Activated CD8-positive, alpha-beta memory T cell treated with anti-CD3 and anti-CD28 coated beads for 36 hours (primary cell): ENCODE measurements around the gene SYNGAP1. TPM values are rescaled to one million over a fixed set of nuclear protein-coding genes. Genes with fewer than 3 reads are reported as not detected.
"Not testable (repeated sequence)": the region's sequence is repeated elsewhere in the genome, so short reads cannot be mapped to it uniquely, and the experiment has no call there.

Experiments used
- CTCF ChIA-PET: fragments of 350-600 bp; sonication (Branson Sonifier 250); formaldehyde crosslinking; loops from one replicate; lab custom pipeline; 2021; ENCODE audit warnings: antibody characterized with exemption; lab: Charles Lee
- POLR2A ChIA-PET: fragments of 350-600 bp; sonication (Branson Sonifier 250); formaldehyde crosslinking; loops from one replicate; lab custom pipeline; 2021; ENCODE audit warnings: antibody characterized with exemption; lab: Charles Lee
- total RNA-seq, 2 experiments: library from RNA; stranded (reverse); gene quantifications; one replicate each; pipeline ENCODE4 v1.2.3, GENCODE V29; 2021

Gene SYNGAP1
- total RNA-seq, 2 experiments from 2014 or later: 23.8 to 24.9 TPM

DNA sequence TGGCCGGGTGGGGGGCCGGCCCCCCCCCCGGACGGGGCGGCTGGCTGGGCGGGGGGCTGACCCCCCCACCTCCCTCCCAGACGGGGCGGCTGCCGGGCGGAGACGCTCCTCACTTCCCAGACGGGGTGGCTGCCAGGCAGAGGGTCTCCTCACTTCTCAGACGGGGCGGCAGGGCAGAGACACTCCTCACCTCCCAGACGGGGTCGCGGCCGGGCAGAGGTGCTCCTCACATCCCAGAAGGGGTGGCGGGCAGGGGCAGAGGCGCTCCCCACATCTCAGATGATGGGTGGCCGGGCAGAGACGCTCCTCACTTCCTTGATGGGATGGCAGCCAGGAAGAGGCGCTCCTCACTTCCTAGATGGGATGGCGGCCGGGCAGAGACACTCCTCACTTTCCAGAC is 65.8 kb downstream of the SYNGAP1 start:
- POLR2A ChIA-PET, CTCF ChIA-PET: not testable (repeated sequence)

DNA sequence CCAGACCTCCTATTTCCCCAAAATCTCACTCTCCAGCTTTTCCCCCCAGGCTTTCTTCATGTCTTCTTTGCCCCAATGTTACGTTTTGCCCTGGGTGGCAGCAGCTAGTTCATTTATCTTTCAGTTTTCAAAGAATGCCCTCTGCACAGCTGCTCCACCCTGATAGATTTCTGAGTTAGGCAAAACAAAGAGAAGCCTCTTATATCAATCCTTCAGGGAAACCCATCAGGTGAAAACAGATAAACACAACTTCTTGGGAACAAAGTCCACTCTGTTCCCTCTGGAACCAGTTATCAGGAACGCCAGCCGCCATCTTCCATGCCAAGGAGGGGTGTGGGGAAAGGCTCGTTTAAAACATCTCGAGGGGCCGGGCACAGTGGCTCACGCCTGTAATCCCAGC is 68.5 kb downstream of the SYNGAP1 start:
- ChIA-PET POLR2A (no interaction called here), CTCF (no interaction called here)

DNA sequence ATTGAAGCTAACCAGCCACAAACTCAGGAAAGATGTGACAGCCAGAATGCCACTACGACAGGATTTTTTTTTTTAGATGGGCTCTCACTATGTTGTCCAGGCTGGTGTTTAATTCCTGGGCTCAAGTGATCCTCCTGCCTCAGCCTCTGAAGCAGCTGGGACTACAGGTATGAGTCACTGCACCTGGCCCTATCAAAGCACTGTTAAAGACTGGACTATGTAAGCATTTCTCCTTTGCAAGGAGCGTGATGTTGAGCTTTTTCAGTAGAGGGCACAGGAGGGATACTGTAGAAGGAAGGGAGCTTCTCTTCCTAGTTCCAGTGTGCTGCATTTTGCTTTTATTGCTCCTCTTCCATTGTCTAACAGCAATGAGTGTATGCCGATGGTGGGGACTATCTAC is 70.3 kb downstream of the SYNGAP1 start:
- CTCF ChIA-PET: interaction anchor here (0.8 kb wide), 1 partner anchor 65 kb away, joined by 3 read pairs; no protein-coding TSS in a partner anchor
- POLR2A ChIA-PET: no interaction called here

DNA sequence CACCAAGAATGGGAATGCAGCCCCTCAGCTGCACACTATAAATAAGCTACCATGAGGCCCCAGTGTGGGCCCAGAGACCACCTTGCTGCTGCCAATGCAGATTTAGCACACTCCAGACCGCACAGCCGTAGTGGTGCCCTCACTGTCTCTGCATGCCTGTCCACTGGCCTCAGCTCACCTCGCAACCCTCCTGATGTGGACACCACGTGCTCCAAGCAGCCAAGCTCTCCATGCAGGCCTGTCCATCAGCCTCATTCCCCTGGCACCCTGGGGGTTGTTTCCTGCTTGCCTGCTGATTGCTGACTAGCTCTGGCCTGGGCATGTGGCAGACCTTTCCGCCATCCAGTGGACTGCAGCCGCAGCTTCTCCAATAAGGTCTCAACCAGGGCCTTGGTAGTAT is 70.8 kb downstream of the SYNGAP1 start:
- POLR2A ChIA-PET: no interaction called here
- CTCF ChIA-PET: interaction anchor here (0.8 kb wide), 1 partner anchor 66 kb away, joined by 3 read pairs; no protein-coding TSS in a partner anchor

DNA sequence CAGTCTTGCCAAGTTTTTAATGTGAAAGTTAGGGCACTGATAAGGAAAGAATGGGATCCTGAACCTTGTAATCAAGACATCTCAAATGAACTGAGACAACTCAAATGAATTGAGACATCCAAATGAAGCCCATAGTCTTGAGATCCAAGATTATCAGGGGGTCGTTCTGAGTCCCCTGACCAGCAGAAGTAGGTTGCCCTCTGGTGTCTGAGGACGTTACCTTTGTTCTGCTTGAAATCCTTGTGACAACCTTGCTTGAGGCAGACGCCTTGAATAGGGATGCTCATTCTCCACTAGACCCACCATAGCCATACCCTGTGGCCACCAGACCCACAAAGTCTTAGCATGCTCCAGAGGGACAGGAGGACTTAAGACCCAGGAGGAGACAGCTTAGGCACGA is 72.2 kb downstream of the SYNGAP1 start:
- CTCF ChIA-PET: no interaction called here

DNA sequence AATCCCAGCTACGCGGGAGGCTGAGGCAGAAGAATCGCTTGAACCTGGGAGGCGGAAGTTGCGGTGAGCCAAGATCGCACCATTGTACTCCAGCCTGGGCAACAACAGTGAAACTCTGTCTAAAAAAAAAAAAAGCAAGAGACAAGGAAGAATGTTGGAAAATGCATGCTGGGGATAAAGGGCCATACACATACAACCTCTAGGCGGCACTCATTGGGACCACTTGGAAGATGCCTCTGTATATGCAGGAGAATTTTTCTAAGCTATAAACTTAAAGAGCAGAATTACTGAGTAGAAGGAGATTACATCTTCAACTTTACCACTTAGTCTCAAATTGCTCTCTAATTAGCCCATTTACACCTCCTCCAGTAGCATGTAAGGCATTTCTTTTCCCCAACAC is 77.3 kb downstream of the SYNGAP1 start:
- CTCF ChIA-PET: interaction anchor here (0.6 kb wide), 1 partner anchor 72 kb away, joined by 3 read pairs; no protein-coding TSS in a partner anchor
- POLR2A ChIA-PET: no interaction called here

More for the DNA sequence above, 72.2 kb downstream of the SYNGAP1 start:
- POLR2A ChIA-PET: no interaction called here

DNA sequence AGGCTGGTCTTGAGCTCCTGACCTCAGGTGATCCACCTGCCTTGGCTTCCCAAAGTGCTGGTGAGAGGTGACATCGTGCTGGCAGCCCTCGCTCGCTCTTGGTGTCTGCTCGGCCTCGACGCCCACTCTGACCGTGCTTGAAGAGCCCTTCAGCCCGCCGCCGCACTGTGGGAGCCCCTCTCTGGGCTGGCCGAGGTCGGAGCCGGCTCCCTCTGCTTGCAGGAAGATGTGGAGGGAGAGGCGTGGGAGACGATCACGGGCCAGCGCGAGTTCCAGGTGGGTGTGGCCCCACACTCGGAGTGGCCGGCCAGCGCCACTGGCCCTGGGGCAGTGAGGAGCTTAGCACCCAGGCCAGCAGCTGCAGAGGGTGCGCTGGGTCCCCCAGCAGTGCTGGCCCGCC is 82.6 kb downstream of the SYNGAP1 start:
- ChIA-PET CTCF (interaction anchor here (0.9 kb wide), 1 partner anchor 135 kb away, joined by 3 read pairs; no protein-coding TSS in a partner anchor), POLR2A (no interaction called here)

DNA sequence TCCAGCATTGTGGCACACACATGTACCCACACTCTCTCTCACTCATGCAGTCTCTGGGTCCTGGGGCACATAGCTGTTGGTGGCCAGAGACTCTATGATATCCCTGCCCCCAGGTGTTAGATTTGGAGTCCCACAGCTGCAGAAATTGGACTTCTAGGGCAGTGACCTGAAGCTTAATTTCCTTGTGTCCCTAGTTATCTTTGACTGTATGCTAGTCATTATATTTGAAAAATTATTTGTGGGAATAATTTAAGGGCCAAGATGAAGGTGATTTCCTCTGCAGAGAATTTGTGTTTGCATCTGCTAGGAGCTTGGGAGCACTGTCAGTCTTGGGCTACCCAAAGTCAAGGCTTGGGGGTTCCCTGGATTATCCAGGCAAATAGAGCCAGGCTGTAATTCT is 84.6 kb downstream of the SYNGAP1 start:
- ChIA-PET POLR2A (no interaction called here), CTCF (no interaction called here)

Other genes starting within 250 kb of the SYNGAP1 start
- gene COL11A2, start 227.6 kb upstream of the SYNGAP1 start, total RNA-seq: 1 to 10 TPM; 1.1 TPM
- 10 to 100 TPM; 43.8 to 44.2 TPM for gene RXRB, start 219.4 kb upstream of the SYNGAP1 start, total RNA-seq
- 10 to 100 TPM; 60.1 to 62.4 TPM for gene SLC39A7, start 219.2 kb upstream of the SYNGAP1 start, total RNA-seq
- gene HSD17B8, start 215.4 kb upstream of the SYNGAP1 start, total RNA-seq: 10 to 100 TPM; 20.6 to 25.4 TPM
- gene RING1, start 211.6 kb upstream of the SYNGAP1 start, total RNA-seq: 10 to 100 TPM; 36.4 to 38.8 TPM
- gene VPS52, start 148.2 kb upstream of the SYNGAP1 start, total RNA-seq: 10 to 100 TPM; 45.3 to 48.0 TPM
- gene RPS18, start 148.0 kb upstream of the SYNGAP1 start, total RNA-seq: 1,000 to 10,000 TPM; 3,727 to 3,736 TPM
- gene B3GALT4, start 142.9 kb upstream of the SYNGAP1 start, total RNA-seq: 1 to 10 TPM; 2.6 to 3.2 TPM
- 100 to 1,000 TPM; 106 to 118 TPM for gene WDR46, start 130.8 kb upstream of the SYNGAP1 start, total RNA-seq
- gene PFDN6, start 130.5 kb upstream of the SYNGAP1 start, total RNA-seq: 100 to 1,000 TPM; 118 to 120 TPM
- 10 to 100 TPM; 22.2 to 23.2 TPM for gene RGL2, start 121.1 kb upstream of the SYNGAP1 start, total RNA-seq
- 100 to 1,000 TPM; 184 to 189 TPM for gene TAPBP, start 106.0 kb upstream of the SYNGAP1 start, total RNA-seq
- gene ZBTB22, start 102.3 kb upstream of the SYNGAP1 start, total RNA-seq: 1 to 10 TPM; 6.2 to 7.1 TPM
- 10 to 100 TPM; 87.5 to 96.3 TPM for gene DAXX, start 97.1 kb upstream of the SYNGAP1 start, total RNA-seq
- gene KIFC1, start 28.2 kb upstream of the SYNGAP1 start, total RNA-seq: 10 to 100 TPM; 58.6 to 63.9 TPM
- gene PHF1, start 9.1 kb upstream of the SYNGAP1 start, total RNA-seq: 10 to 100 TPM; 25.5 to 27.3 TPM
- 100 to 1,000 TPM; 138 to 144 TPM for gene CUTA, start 2.0 kb upstream of the SYNGAP1 start, total RNA-seq
- gene ZBTB9, start 34.5 kb downstream of the SYNGAP1 start, total RNA-seq: 10 to 100 TPM; 14.2 to 15.1 TPM
- gene BAK1, start 160.2 kb downstream of the SYNGAP1 start, total RNA-seq: 10 to 100 TPM; 45.2 to 46.3 TPM
- 10 to 100 TPM; 42.2 to 44.0 TPM for gene ITPR3, start 201.3 kb downstream of the SYNGAP1 start, total RNA-seq